ENCODE results near the gene NEAT1. TPM values are rescaled to one million over a fixed set of nuclear protein-coding genes. Genes with fewer than 3 reads are reported as not detected.

Gene NEAT1
- total RNA-seq, 2 experiments from 2014 or later: 402 to 407 TPM

DNA sequence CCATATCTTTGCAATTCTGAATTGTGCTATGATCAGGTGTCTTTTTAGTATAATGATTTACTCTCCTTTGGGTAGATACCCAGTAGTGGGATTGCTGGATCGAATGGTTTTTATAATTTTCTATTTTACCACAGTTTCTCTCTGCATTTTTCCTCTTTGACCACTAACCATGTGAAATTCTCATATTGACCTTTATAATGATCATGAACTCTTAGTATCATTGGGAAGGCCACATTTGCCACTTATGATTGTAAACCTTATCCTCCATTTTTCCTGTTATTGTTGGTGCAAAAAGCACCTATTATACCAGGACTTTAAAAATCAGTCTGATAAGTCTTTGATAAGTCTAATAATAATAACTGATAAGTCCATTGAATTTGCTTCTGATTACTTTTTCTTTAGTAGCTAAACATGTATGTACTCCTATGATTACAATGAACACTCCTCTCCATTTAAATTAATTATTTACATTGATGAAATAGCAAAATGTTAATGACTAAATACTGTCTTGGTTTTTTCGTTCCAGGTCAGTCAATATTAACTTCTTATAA lies 9.6 kb downstream of the NEAT1 start:
- H3K27ac Mint-ChIP-seq: peak overlapping the region; percentile 75
- peaks cover 76% of the 10 kb centered on the region for H3K4me1 Mint-ChIP-seq
- POLR2A ChIA-PET: interaction anchor here (0.9 to 1.5 kb wide), 8 partner anchors 10 to 78 kb away, joined by 3 to 24 read pairs (median 4); partner anchors contain the start of gene NEAT1
- H3K36me3 Mint-ChIP-seq: peaks cover 40% of the 10 kb centered on the region
- ATAC-seq (ENCODE audit: low read depth): no peak
- no peak for DNase-seq
- H3K27me3 Mint-ChIP-seq: no peaks in the 10 kb centered on the region
- peak overlapping the region; percentile 57 for H3K4me3 Mint-ChIP-seq
- H3K9me3 Mint-ChIP-seq: no peaks in the 10 kb centered on the region

DNA sequence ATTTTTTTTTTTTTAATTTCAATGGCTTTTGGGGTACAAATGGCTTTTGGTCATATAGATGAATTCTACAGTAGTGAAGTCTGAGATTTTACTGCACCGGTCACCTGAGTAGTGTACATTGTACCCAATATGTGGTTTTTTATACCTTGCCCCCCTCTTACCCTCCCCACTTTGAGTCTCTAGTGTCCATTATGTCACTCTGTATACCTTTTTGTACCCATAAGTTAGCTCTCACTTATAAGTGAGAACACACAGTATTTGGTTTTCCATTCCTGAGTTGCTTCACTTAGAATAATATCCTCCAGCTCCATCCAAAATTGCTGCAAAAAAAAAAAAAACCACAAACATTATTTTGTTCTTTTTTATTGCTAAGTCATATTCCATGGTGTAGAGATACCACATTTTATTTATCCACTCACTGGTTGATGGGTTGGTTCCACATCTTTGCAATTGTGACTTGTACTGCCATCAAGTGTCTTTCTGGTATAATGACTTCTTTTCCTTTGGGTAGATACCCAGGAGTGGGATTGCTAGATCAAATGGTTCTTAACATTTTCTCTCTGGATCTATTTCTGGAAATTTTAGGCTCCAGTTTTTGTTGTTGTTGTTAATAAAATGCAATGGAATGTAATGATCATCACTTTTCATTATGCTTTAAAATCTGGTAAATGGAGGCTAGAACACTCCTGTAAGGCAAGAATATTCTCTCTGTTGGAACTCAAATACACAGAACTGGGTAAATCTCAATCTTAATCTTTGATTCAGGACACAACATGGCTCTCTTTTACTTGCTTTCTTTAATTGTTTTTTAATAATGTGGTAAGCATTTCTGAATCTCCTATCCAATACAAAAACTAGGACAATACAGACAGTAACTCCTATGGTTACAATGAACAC lies 10.3 kb downstream of the NEAT1 start:
- no peak for DNase-seq
- Mint-ChIP-seq H3K4me3 (peak overlapping the region; percentile 23), H3K9me3 (no peaks in the 10 kb centered on the region), H3K4me1 (peaks cover 71% of the 10 kb centered on the region), H3K27ac (no peak overlapping the region), H3K27me3 (no peaks in the 10 kb centered on the region), H3K36me3 (peaks cover 37% of the 10 kb centered on the region)
- POLR2A ChIA-PET: interaction anchor here (0.6 to 1.5 kb wide), 9 partner anchors 10 to 77 kb away, joined by 3 to 24 read pairs (median 5); partner anchors contain the start of gene NEAT1
- ATAC-seq (ENCODE audit: low read depth): no peak

DNA sequence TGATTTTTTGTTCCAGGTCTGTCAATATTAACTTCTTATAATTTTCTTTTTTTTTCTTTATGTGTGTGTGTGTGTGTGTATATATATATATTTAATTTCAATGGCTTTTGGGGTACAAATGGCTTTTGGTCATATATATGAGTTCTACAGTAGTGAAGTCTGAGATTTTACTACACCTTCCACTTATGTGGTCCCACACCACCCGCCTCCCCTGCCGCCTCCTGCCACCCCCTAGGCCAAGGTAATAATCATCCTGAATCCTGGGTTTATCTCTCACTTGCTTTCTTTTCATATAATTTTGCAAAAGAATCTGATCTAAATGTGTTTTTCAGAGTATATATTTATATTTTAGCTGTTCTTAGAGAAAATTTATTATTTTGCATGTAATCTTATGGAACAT lies 11.1 kb downstream of the NEAT1 start:
- H3K4me1 Mint-ChIP-seq: peaks cover 68% of the 10 kb centered on the region
- no peaks in the 10 kb centered on the region for H3K27me3 Mint-ChIP-seq
- ATAC-seq (ENCODE audit: low read depth): no peak
- peaks cover 37% of the 10 kb centered on the region for H3K36me3 Mint-ChIP-seq
- H3K4me3 Mint-ChIP-seq: no peak overlapping the region
- DNase-seq: no peak
- POLR2A ChIA-PET: no interaction called here
- H3K27ac Mint-ChIP-seq: no peak overlapping the region
- no peaks in the 10 kb centered on the region for H3K9me3 Mint-ChIP-seq

- ATAC-seq (ENCODE audit: low read depth) (no peak), DNase-seq (no peak)
- H3K27me3 Mint-ChIP-seq: no peaks in the 10 kb centered on the region
- H3K9me3 Mint-ChIP-seq: no peaks in the 10 kb centered on the region
- peaks cover 67% of the 10 kb centered on the region for H3K4me1 Mint-ChIP-seq
- no peak overlapping the region for H3K4me3 Mint-ChIP-seq
- no peak overlapping the region for H3K27ac Mint-ChIP-seq
- peaks cover 41% of the 10 kb centered on the region for H3K36me3 Mint-ChIP-seq
- POLR2A ChIA-PET: no interaction called here
These were observed 11.6 kb downstream of the NEAT1 start for GRCh38 chr11:65434057-65434666.

- DNase-seq: no peak
- no peaks in the 10 kb centered on the region for H3K27me3 Mint-ChIP-seq
- H3K4me3 Mint-ChIP-seq: no peak overlapping the region
- peaks cover 64% of the 10 kb centered on the region for H3K4me1 Mint-ChIP-seq
- H3K36me3 Mint-ChIP-seq: peaks cover 43% of the 10 kb centered on the region
- POLR2A ChIA-PET: interaction anchor here (2.3 kb wide), 1 partner anchor 18 kb away, joined by 7 read pairs; no protein-coding TSS in a partner anchor
- no peak overlapping the region for H3K27ac Mint-ChIP-seq
- ATAC-seq (ENCODE audit: low read depth): no peak
- no peaks in the 10 kb centered on the region for H3K9me3 Mint-ChIP-seq
These were observed 12.2 kb downstream of the NEAT1 start for GRCh38 chr11:65434667-65435410.

GRCh38 chr11:65435411-65435931 lies 12.9 kb downstream of the NEAT1 start:
- Mint-ChIP-seq H3K9me3 (no peaks in the 10 kb centered on the region), H3K27me3 (no peaks in the 10 kb centered on the region), H3K4me3 (no peak overlapping the region), H3K36me3 (peaks cover 45% of the 10 kb centered on the region), H3K4me1 (peaks cover 61% of the 10 kb centered on the region), H3K27ac (no peak overlapping the region)
- DNase-seq (peak; percentile 17), ATAC-seq (ENCODE audit: low read depth) (no peak)
- POLR2A ChIA-PET: interaction anchor here (1.4 to 2.3 kb wide), 3 partner anchors 17 to 67 kb away, joined by 3 to 7 read pairs (median 4); no protein-coding TSS in a partner anchor

DNA sequence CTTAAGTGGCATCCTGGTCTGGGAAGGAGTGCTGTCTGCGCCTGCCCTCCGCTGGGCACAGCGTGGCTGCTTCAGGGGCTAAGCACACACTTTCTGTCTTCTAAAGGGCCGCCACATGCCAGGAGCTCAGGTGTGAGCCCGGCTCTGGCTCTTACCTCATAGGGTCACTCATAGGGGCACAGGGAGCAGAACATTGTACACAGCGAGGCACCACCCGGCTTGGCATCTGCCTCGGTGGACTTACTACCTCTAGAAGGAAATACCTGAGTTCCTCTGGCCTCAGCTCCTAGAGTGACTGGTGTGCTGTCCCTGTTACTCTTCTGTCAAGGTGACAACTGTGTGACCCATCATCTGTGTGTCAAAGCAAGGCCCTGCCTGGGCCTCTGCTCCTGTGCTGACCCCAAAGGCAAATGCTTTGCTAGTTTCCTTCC lies 13.4 kb downstream of the NEAT1 start:
- no peaks in the 10 kb centered on the region for H3K9me3 Mint-ChIP-seq
- H3K27ac Mint-ChIP-seq: no peak overlapping the region
- H3K36me3 Mint-ChIP-seq: peaks cover 45% of the 10 kb centered on the region
- no peak for ATAC-seq (ENCODE audit: low read depth)
- POLR2A ChIA-PET: interaction anchor here (1.4 to 2.3 kb wide), 5 partner anchors 10 to 67 kb away, joined by 3 to 7 read pairs (median 5); partner anchors contain the start of gene NEAT1
- H3K27me3 Mint-ChIP-seq: no peaks in the 10 kb centered on the region
- peaks cover 60% of the 10 kb centered on the region for H3K4me1 Mint-ChIP-seq
- no peak overlapping the region for H3K4me3 Mint-ChIP-seq
- no peak for DNase-seq

GRCh38 chr11:65436412-65437032 lies 13.9 kb downstream of the NEAT1 start:
- no peak overlapping the region for H3K27ac Mint-ChIP-seq
- DNase-seq: no peak
- H3K36me3 Mint-ChIP-seq: peaks cover 45% of the 10 kb centered on the region
- H3K4me1 Mint-ChIP-seq: peaks cover 60% of the 10 kb centered on the region
- no peaks in the 10 kb centered on the region for H3K9me3 Mint-ChIP-seq
- H3K27me3 Mint-ChIP-seq: no peaks in the 10 kb centered on the region
- POLR2A ChIA-PET: interaction anchor here (1.0 to 2.3 kb wide), 10 partner anchors 10 to 66 kb away, joined by 3 to 7 read pairs (median 4); partner anchors contain the start of gene NEAT1
- H3K4me3 Mint-ChIP-seq: no peak overlapping the region
- ATAC-seq (ENCODE audit: low read depth): no peak

GRCh38 chr11:65437436-65438227 lies 15.0 kb downstream of the NEAT1 start:
- Mint-ChIP-seq H3K36me3 (peaks cover 43% of the 10 kb centered on the region), H3K4me1 (peaks cover 52% of the 10 kb centered on the region), H3K27me3 (no peaks in the 10 kb centered on the region), H3K4me3 (no peak overlapping the region), H3K27ac (no peak overlapping the region), H3K9me3 (no peaks in the 10 kb centered on the region)
- ATAC-seq (ENCODE audit: low read depth): no peak
- POLR2A ChIA-PET: interaction anchor here (1.0 to 1.7 kb wide), 7 partner anchors 9 to 60 kb away, joined by 3 to 5 read pairs (median 3); partner anchors contain the start of gene NEAT1
- peak; percentile 17 for DNase-seq

DNA sequence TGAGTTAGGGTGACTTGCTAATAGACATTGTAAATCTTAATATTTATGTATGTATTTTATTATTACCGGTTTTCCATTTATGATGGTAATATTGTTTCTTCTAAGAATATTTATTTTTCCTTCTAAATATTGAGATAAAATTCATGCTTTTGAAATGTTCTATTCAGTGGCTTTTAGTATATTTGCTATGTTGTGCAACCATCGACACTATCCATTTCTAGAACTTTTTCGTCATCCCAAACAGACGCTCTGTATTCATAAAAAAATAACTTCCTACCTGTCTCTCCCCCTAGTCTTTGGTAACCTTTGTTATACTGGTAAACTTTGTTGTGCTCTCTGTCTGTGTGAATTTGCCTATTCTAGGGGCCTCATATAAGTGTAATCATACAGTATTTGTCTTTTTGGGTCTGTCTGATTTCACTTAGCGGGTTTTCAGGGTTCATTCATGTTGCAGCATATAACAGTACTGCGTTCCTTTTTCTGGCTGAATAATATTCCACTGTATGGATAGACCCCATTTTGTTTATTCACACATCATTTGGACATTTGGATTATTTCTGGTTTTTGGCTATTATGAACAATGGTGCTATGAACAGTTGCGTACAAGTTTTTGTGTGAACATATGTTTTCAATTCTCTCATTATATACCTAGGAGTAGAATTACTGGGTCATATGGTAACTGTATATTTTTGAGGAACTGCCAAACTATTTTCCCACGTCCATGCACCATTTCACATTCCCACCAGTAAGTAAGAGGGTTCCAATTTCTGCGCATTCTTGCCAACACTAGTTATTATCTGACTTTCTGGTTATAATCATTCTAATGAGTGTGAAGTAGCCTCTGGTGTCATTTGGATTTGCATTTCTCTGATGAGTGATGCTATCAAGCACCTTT lies 15.9 kb downstream of the NEAT1 start:
- H3K4me1 Mint-ChIP-seq: peaks cover 53% of the 10 kb centered on the region
- peaks cover 38% of the 10 kb centered on the region for H3K36me3 Mint-ChIP-seq
- no peak overlapping the region for H3K4me3 Mint-ChIP-seq
- H3K9me3 Mint-ChIP-seq: no peaks in the 10 kb centered on the region
- no peak for DNase-seq
- no peak for ATAC-seq (ENCODE audit: low read depth)
- H3K27ac Mint-ChIP-seq: peak overlapping the region; percentile 11
- H3K27me3 Mint-ChIP-seq: no peaks in the 10 kb centered on the region
- POLR2A ChIA-PET: interaction anchor here (0.7 to 1.6 kb wide), 3 partner anchors 17 to 61 kb away, joined by 3 to 4 read pairs (median 3); partner anchors contain the start of gene MALAT1

Data from activated naive CD8-positive, alpha-beta T cell treated with anti-CD3 and anti-CD28 coated beads, Interleukin-2, amount 10 ng/mL, durations not matched to agents 7 days and 5 days (primary cell).